ENCODE results near the gene GFPT1.

GFPT1 gene

DNA sequence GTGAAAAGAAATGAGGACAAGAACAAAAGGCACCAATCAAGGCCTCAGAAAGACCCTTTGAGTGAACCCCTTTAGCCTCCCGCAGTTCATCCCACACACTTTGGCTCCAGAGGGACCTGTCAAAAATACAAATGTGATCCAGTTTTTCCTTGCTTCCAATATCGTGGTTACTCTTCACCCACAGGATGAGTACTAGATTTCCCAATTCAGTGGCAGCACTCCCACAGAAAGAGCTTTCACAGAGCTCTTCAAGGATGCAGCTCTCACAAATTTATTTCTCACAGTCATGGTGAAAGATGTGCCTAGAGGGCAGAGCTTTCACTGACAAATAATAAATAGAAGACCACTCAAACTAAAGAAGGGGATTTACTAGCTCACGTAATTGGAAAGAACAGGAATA, 3.0 kb upstream of the GFPT1 start:
- Histone ChIP-seq H3K79me2 (ENCODE audit: insufficient read depth, low read length) (peaks cover 28% of the 10 kb centered on the region), H3K36me3 (ENCODE audit: insufficient read depth, low read length) (peaks cover 4% of the 10 kb centered on the region; the same call in 1 of the 2 replicates), H3K27me3 (ENCODE audit: insufficient read depth, low read length, poor library complexity, severe bottlenecking) (no peaks in the 10 kb centered on the region), H3K4me1 (ENCODE audit: insufficient read depth, low read length, poor library complexity, severe bottlenecking) (peaks cover 20% of the 10 kb centered on the region), H3K9me2 (replicated peaks; ENCODE audit: low read depth, low read length) (no peaks in the 10 kb centered on the region), H3K9ac (ENCODE audit: low read depth, low read length, poor library complexity, severe bottlenecking) (no peak overlapping the region), H4K20me1 (ENCODE audit: insufficient read depth, low read length, poor library complexity, severe bottlenecking) (peaks cover 13% of the 10 kb centered on the region), H3K9me3 (ENCODE audit: insufficient read depth, low read depth, low read length) (no peaks in the 10 kb centered on the region), H2AFZ (ENCODE audit: low read length) (no peak overlapping the region), H3K4me3 (ENCODE audit: low read length, poor library complexity, severe bottlenecking) (no peak overlapping the region), H3K4me2 (ENCODE audit: low read depth, low read length, poor library complexity, severe bottlenecking) (no peak overlapping the region), H3F3A (ENCODE audit: low read depth) (no peaks in the 10 kb centered on the region)
- TF ChIP-seq EZH2phosphoT487 (IDR thresholded peaks at IDR 0.05; ENCODE audit: borderline replicate concordance) (no peak), CTCF (conservative IDR thresholded peaks at IDR 0.05; ENCODE audit: low read length) (no peak)

GRCh38 chr2:69389271-69389670, 2.2 kb upstream of the GFPT1 start:
- TF ChIP-seq CTCF (conservative IDR thresholded peaks at IDR 0.05; ENCODE audit: low read length) (no peak), EZH2phosphoT487 (IDR thresholded peaks at IDR 0.05; ENCODE audit: borderline replicate concordance) (no peak)
- Histone ChIP-seq H3F3A (ENCODE audit: low read depth) (no peaks in the 10 kb centered on the region), H3K4me1 (ENCODE audit: insufficient read depth, low read length, poor library complexity, severe bottlenecking) (peaks cover 22% of the 10 kb centered on the region), H3K4me2 (ENCODE audit: low read depth, low read length, poor library complexity, severe bottlenecking) (no peak overlapping the region), H3K27me3 (ENCODE audit: insufficient read depth, low read length, poor library complexity, severe bottlenecking) (no peaks in the 10 kb centered on the region), H4K20me1 (ENCODE audit: insufficient read depth, low read length, poor library complexity, severe bottlenecking) (peaks cover 16% of the 10 kb centered on the region), H2AFZ (ENCODE audit: low read length) (no peak overlapping the region), H3K9me2 (replicated peaks; ENCODE audit: low read depth, low read length) (no peaks in the 10 kb centered on the region), H3K9ac (ENCODE audit: low read depth, low read length, poor library complexity, severe bottlenecking) (no peak overlapping the region), H3K9me3 (ENCODE audit: insufficient read depth, low read depth, low read length) (no peaks in the 10 kb centered on the region), H3K4me3 (ENCODE audit: low read length, poor library complexity, severe bottlenecking) (no peak overlapping the region), H3K36me3 (ENCODE audit: insufficient read depth, low read length) (no peaks in the 10 kb centered on the region), H3K79me2 (ENCODE audit: insufficient read depth, low read length) (peaks cover 35% of the 10 kb centered on the region)

- Histone ChIP-seq H2AFZ (ENCODE audit: low read length) (peak overlapping the region; percentile 89), H3K9me2 (replicated peaks; ENCODE audit: low read depth, low read length) (no peaks in the 10 kb centered on the region), H3F3A (ENCODE audit: low read depth) (no peaks in the 10 kb centered on the region), H3K9ac (ENCODE audit: low read depth, low read length, poor library complexity, severe bottlenecking) (peak overlapping the region; percentile 90), H3K4me1 (ENCODE audit: insufficient read depth, low read length, poor library complexity, severe bottlenecking) (peaks cover 34% of the 10 kb centered on the region), H4K20me1 (ENCODE audit: insufficient read depth, low read length, poor library complexity, severe bottlenecking) (peaks cover 29% of the 10 kb centered on the region), H3K27me3 (ENCODE audit: insufficient read depth, low read length, poor library complexity, severe bottlenecking) (no peaks in the 10 kb centered on the region), H3K9me3 (ENCODE audit: insufficient read depth, low read depth, low read length) (no peaks in the 10 kb centered on the region), H3K4me2 (ENCODE audit: low read depth, low read length, poor library complexity, severe bottlenecking) (peak overlapping the region; percentile 83), H3K79me2 (ENCODE audit: insufficient read depth, low read length) (peaks cover 49% of the 10 kb centered on the region), H3K4me3 (ENCODE audit: low read length, poor library complexity, severe bottlenecking) (peak overlapping the region; percentile 86), H3K36me3 (ENCODE audit: insufficient read depth, low read length) (no peaks in the 10 kb centered on the region)
- TF ChIP-seq EZH2phosphoT487 (IDR thresholded peaks at IDR 0.05; ENCODE audit: borderline replicate concordance): no peak
These were observed 899 bp upstream of the GFPT1 start for GRCh38 chr2:69387770-69388481.

DNA sequence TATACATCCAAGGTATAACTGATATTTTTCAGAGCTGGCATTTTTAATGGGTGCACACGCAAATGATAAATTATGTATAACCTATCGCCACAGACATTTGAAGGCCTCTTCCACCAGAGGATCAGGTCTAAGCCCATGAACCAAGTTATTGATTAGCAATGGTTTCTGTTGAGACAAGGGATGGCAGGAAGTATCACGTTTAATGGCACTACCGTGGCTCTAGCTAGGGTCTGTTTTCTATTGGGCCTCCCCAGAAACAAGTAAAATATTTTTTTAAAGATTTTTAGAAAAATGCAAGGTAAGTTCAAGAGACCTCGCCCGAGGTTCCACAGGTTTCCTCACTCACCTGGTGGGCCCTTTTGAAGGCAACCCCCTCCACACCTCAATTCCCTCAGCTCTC, 667 bp downstream of the GFPT1 start:
- H3K4me3 ChIP-seq (ENCODE audit: low read length, poor library complexity, severe bottlenecking): peak overlapping the region; percentile 86
- H2AFZ ChIP-seq (ENCODE audit: low read length): peak overlapping the region; percentile 90
- peaks cover 65% of the 10 kb centered on the region for H3K79me2 ChIP-seq (ENCODE audit: insufficient read depth, low read length)

More for the DNA sequence above, 667 bp downstream of the GFPT1 start:
- Histone ChIP-seq H3K36me3 (ENCODE audit: insufficient read depth, low read length) (no peaks in the 10 kb centered on the region), H3F3A (ENCODE audit: low read depth) (no peaks in the 10 kb centered on the region), H3K9me2 (replicated peaks; ENCODE audit: low read depth, low read length) (no peaks in the 10 kb centered on the region), H3K9ac (ENCODE audit: low read depth, low read length, poor library complexity, severe bottlenecking) (peak overlapping the region; percentile 90), H4K20me1 (ENCODE audit: insufficient read depth, low read length, poor library complexity, severe bottlenecking) (peaks cover 45% of the 10 kb centered on the region), H3K4me1 (ENCODE audit: insufficient read depth, low read length, poor library complexity, severe bottlenecking) (peaks cover 49% of the 10 kb centered on the region), H3K27me3 (ENCODE audit: insufficient read depth, low read length, poor library complexity, severe bottlenecking) (no peaks in the 10 kb centered on the region), H3K4me2 (ENCODE audit: low read depth, low read length, poor library complexity, severe bottlenecking) (peak overlapping the region; percentile 81), H3K9me3 (ENCODE audit: insufficient read depth, low read depth, low read length) (no peaks in the 10 kb centered on the region)
- TF ChIP-seq CTCF (conservative IDR thresholded peaks at IDR 0.05; ENCODE audit: low read length) (no peak), EZH2phosphoT487 (IDR thresholded peaks at IDR 0.05; ENCODE audit: borderline replicate concordance) (no peak)

All from Loucy (cell line).